Activated T-cell treated with anti-CD3 and anti-CD28 coated beads, Interleukin-2, amount 50 U/mL, for 72 hours (primary cell): Measurements from ENCODE around the gene HCK. TPM values are rescaled to one million over a fixed set of nuclear protein-coding genes. Genes with fewer than 3 reads are reported as not detected.

Source experiments
- ATAC-seq, 2 donors: fragments of 150-1000 bp; cut with Tn5 transposase; replicated peaks in 1 of 2; 2 replicates each; pipeline ENCODE4 v1.10.0; 2021; ENCODE audit warnings: moderate library complexity in 2 of 2, mild to moderate bottlenecking in 1 of 2
- DNase-seq, 2 donors: peaks; one replicate each; pipeline ENCODE4 v3.0.0; 2021 to 2022; ENCODE audit warnings: mixed read lengths in 1 of 2
- H3K27ac Mint-ChIP-seq: one replicate; pipeline ENCODE4 v1.8.0; 2022; ENCODE audit warnings: mild to moderate bottlenecking, moderate library complexity, mixed read lengths
- H3K27me3 Mint-ChIP-seq: one replicate; pipeline ENCODE4 v1.8.0; 2022; ENCODE audit warnings: low read depth, mixed read lengths
- H3K36me3 Mint-ChIP-seq, 2 donors: one replicate each; pipeline ENCODE4 v1.8.0; 2022; ENCODE audit warnings: mixed read lengths in 2 of 2, mild to moderate bottlenecking in 1 of 2; ENCODE audit not compliant: insufficient read depth in 2 of 2
- H3K4me1 Mint-ChIP-seq: one replicate; pipeline ENCODE4 v1.8.0; 2022; ENCODE audit warnings: low read depth, mixed read lengths
- H3K4me3 Mint-ChIP-seq, 2 donors: one replicate each; pipeline ENCODE4 v1.8.0; 2022; ENCODE audit warnings: mild to moderate bottlenecking in 2 of 2, mixed read lengths in 2 of 2, moderate library complexity in 2 of 2
- H3K9me3 Mint-ChIP-seq, 2 donors: one replicate each; pipeline ENCODE4 v1.8.0; 2022; ENCODE audit warnings: mixed read lengths in 2 of 2
- total RNA-seq, 2 donors: library from RNA; stranded (reverse); gene quantifications; one replicate each; pipeline ENCODE4 v1.2.3, GENCODE V29; 2022

Gene HCK
- total RNA-seq, 2 donors from 2014 or later: 0.50 to 1.1 TPM

GRCh38 chr20:32075534-32075933, 23.5 kb downstream of the HCK start:
- H3K4me1 Mint-ChIP-seq: no peaks in the 10 kb centered on the region
- DNase-seq: no peak
- no peak overlapping the region for H3K4me3 Mint-ChIP-seq
- no peaks in the 10 kb centered on the region for H3K27me3 Mint-ChIP-seq
- no peaks in the 10 kb centered on the region for H3K9me3 Mint-ChIP-seq
- H3K27ac Mint-ChIP-seq: no peak overlapping the region
- no peaks in the 10 kb centered on the region for H3K36me3 Mint-ChIP-seq
- no peak for ATAC-seq

- H3K4me1 Mint-ChIP-seq: no peaks in the 10 kb centered on the region
- no peaks in the 10 kb centered on the region for H3K27me3 Mint-ChIP-seq
- H3K36me3 Mint-ChIP-seq: no peaks in the 10 kb centered on the region
- no peak for ATAC-seq
- H3K9me3 Mint-ChIP-seq: no peaks in the 10 kb centered on the region
- no peak overlapping the region for H3K4me3 Mint-ChIP-seq
- H3K27ac Mint-ChIP-seq: no peak overlapping the region
- no peak for DNase-seq
Measured at GRCh38 chr20:32077190-32077589, 25.1 kb downstream of the HCK start.

- ATAC-seq (no peak), DNase-seq (no peak)
- H3K4me3 Mint-ChIP-seq: no peak overlapping the region
- H3K27me3 Mint-ChIP-seq: no peaks in the 10 kb centered on the region
- no peaks in the 10 kb centered on the region for H3K9me3 Mint-ChIP-seq
- H3K4me1 Mint-ChIP-seq: no peaks in the 10 kb centered on the region
- H3K36me3 Mint-ChIP-seq: no peaks in the 10 kb centered on the region
- H3K27ac Mint-ChIP-seq: no peak overlapping the region
Measured at GRCh38 chr20:32078322-32078721, 26.3 kb downstream of the HCK start.

GRCh38 chr20:32078791-32079190, 26.7 kb downstream of the HCK start:
- DNase-seq (no peak), ATAC-seq (no peak)
- no peaks in the 10 kb centered on the region for H3K36me3 Mint-ChIP-seq
- H3K27ac Mint-ChIP-seq: no peak overlapping the region
- H3K27me3 Mint-ChIP-seq: no peaks in the 10 kb centered on the region
- no peaks in the 10 kb centered on the region for H3K4me1 Mint-ChIP-seq
- H3K9me3 Mint-ChIP-seq: no peaks in the 10 kb centered on the region
- H3K4me3 Mint-ChIP-seq: no peak overlapping the region

- Mint-ChIP-seq H3K27me3 (no peaks in the 10 kb centered on the region), H3K4me3 (no peak overlapping the region), H3K36me3 (no peaks in the 10 kb centered on the region), H3K27ac (no peak overlapping the region), H3K4me1 (no peaks in the 10 kb centered on the region), H3K9me3 (no peaks in the 10 kb centered on the region)
- DNase-seq: no peak
- ATAC-seq: no peak
Measured at GRCh38 chr20:32079655-32080109, 27.6 kb downstream of the HCK start.

GRCh38 chr20:32080783-32081182, 28.7 kb downstream of the HCK start:
- H3K27ac Mint-ChIP-seq: no peak overlapping the region
- no peaks in the 10 kb centered on the region for H3K4me1 Mint-ChIP-seq
- no peak for DNase-seq
- H3K36me3 Mint-ChIP-seq: no peaks in the 10 kb centered on the region
- H3K9me3 Mint-ChIP-seq: no peaks in the 10 kb centered on the region
- no peak for ATAC-seq
- H3K27me3 Mint-ChIP-seq: no peaks in the 10 kb centered on the region
- H3K4me3 Mint-ChIP-seq: no peak overlapping the region

- Mint-ChIP-seq H3K27me3 (no peaks in the 10 kb centered on the region), H3K4me1 (no peaks in the 10 kb centered on the region), H3K4me3 (no peak overlapping the region), H3K9me3 (no peaks in the 10 kb centered on the region), H3K27ac (no peak overlapping the region), H3K36me3 (no peaks in the 10 kb centered on the region)
- DNase-seq: no peak
- no peak for ATAC-seq
Measured at GRCh38 chr20:32083469-32083868, 31.4 kb downstream of the HCK start.

- no peak for ATAC-seq
- Mint-ChIP-seq H3K4me3 (no peak overlapping the region), H3K4me1 (peaks cover 6% of the 10 kb centered on the region)
Measured at GRCh38 chr20:32087070-32087469, 35.0 kb downstream of the HCK start.

GRCh38 chr20:32088759-32089158, 36.7 kb downstream of the HCK start:
- Mint-ChIP-seq H3K36me3 (no peaks in the 10 kb centered on the region), H3K4me1 (peaks cover 14% of the 10 kb centered on the region), H3K27me3 (peaks cover 11% of the 10 kb centered on the region), H3K4me3 (no peak overlapping the region), H3K27ac (no peak overlapping the region), H3K9me3 (no peaks in the 10 kb centered on the region)
- ATAC-seq: no peak
- DNase-seq: no peak

More at GRCh38 chr20:32087070-32087469, 35.0 kb downstream of the HCK start:
- H3K36me3 Mint-ChIP-seq: no peaks in the 10 kb centered on the region
- no peak for DNase-seq
- no peaks in the 10 kb centered on the region for H3K27me3 Mint-ChIP-seq
- no peak overlapping the region for H3K27ac Mint-ChIP-seq
- H3K9me3 Mint-ChIP-seq: no peaks in the 10 kb centered on the region

- H3K27ac Mint-ChIP-seq: no peak overlapping the region
- H3K9me3 Mint-ChIP-seq: no peaks in the 10 kb centered on the region
- peaks cover 19% of the 10 kb centered on the region for H3K27me3 Mint-ChIP-seq
Measured at GRCh38 chr20:32089637-32090362, 37.8 kb downstream of the HCK start.

GRCh38 chr20:32091888-32092346, 39.9 kb downstream of the HCK start:
- Mint-ChIP-seq H3K27ac (no peak overlapping the region), H3K4me3 (no peak overlapping the region), H3K4me1 (peaks cover 19% of the 10 kb centered on the region), H3K36me3 (no peaks in the 10 kb centered on the region), H3K9me3 (no peaks in the 10 kb centered on the region), H3K27me3 (peaks cover 19% of the 10 kb centered on the region)
- ATAC-seq (peak; percentile 72 to 80), DNase-seq (peak; percentile 78 to 79)

More at GRCh38 chr20:32089637-32090362, 37.8 kb downstream of the HCK start:
- H3K4me1 Mint-ChIP-seq: peaks cover 19% of the 10 kb centered on the region
- ATAC-seq (no peak), DNase-seq (no peak)
- H3K4me3 Mint-ChIP-seq: no peak overlapping the region
- no peaks in the 10 kb centered on the region for H3K36me3 Mint-ChIP-seq

GRCh38 chr20:32098786-32099185, 46.7 kb downstream of the HCK start:
- Mint-ChIP-seq H3K27ac (no peak overlapping the region), H3K9me3 (no peaks in the 10 kb centered on the region), H3K4me1 (peaks cover 5% of the 10 kb centered on the region), H3K27me3 (peaks cover 45% of the 10 kb centered on the region), H3K36me3 (no peaks in the 10 kb centered on the region), H3K4me3 (no peak overlapping the region)
- ATAC-seq (no peak), DNase-seq (no peak)

GRCh38 chr20:32108814-32109391, 56.9 kb downstream of the HCK start:
- ATAC-seq (no peak), DNase-seq (no peak)
- Mint-ChIP-seq H3K4me1 (peaks cover 39% of the 10 kb centered on the region), H3K27ac (no peak overlapping the region), H3K4me3 (peak overlapping the region; percentile 85 to 99), H3K9me3 (no peaks in the 10 kb centered on the region), H3K36me3 (peaks cover 2 to 5% of the 10 kb centered on the region in 2 donors), H3K27me3 (peaks cover 11% of the 10 kb centered on the region)
